Endodermal cell (in vitro differentiated cells): ENCODE measurements around the gene BGN. TPM values are rescaled to one million over a fixed set of nuclear protein-coding genes. Genes with fewer than 3 reads are reported as not detected.

ENCODE experiments used
- DNase-seq: peaks from one replicate; pipeline ENCODE4 v3.0.0-alpha.2; 2017
- H3K27ac ChIP-seq: 2 replicates; pipeline ENCODE4 v1.5.1; 2013; ENCODE audit warnings: mild to moderate bottlenecking, low read depth, low read length, moderate library complexity
- H3K27me3 ChIP-seq: 2 replicates; pipeline ENCODE4 v1.6.1; 2013; ENCODE audit warnings: mild to moderate bottlenecking, low read length, moderate library complexity; ENCODE audit not compliant: insufficient read depth, control insufficient read depth, poor library complexity, severe bottlenecking
- H3K36me3 ChIP-seq: 2 replicates; pipeline ENCODE4 v1.7.0; 2013; ENCODE audit warnings: mild to moderate bottlenecking, low read length, moderate library complexity; ENCODE audit not compliant: control insufficient read depth, insufficient read depth
- H3K4me1 ChIP-seq: one replicate; pipeline ENCODE4 v1.7.0; 2013; ENCODE audit warnings: low read length; ENCODE audit not compliant: control insufficient read depth, insufficient read depth
- H3K4me3 ChIP-seq: 2 replicates; pipeline ENCODE4 v1.5.1; 2013; ENCODE audit warnings: mild to moderate bottlenecking, low read length, moderate library complexity
- H3K9ac ChIP-seq: 2 replicates; pipeline ENCODE4 v1.6.1; 2013; ENCODE audit warnings: mild to moderate bottlenecking, low read length, moderate library complexity; ENCODE audit not compliant: poor library complexity, severe bottlenecking; ENCODE audit errors: extremely low read depth
- H3K9me3 ChIP-seq: 2 replicates; pipeline ENCODE4 v1.6.1; 2013; ENCODE audit warnings: mild to moderate bottlenecking, low read length, moderate library complexity; ENCODE audit not compliant: control insufficient read depth
- H3K27ac Mint-ChIP-seq: 2 replicates; pipeline ENCODE4 v1.8.0; 2020; ENCODE audit warnings: mixed read lengths
- H3K27me3 Mint-ChIP-seq: 2 replicates; pipeline ENCODE4 v1.8.0; 2021; ENCODE audit warnings: mild to moderate bottlenecking, mixed read lengths; ENCODE audit not compliant: insufficient read depth
- H3K36me3 Mint-ChIP-seq: 2 replicates; pipeline ENCODE4 v1.8.0; 2020; ENCODE audit warnings: low read depth, mixed read lengths
- H3K4me1 Mint-ChIP-seq: 2 replicates; pipeline ENCODE4 v1.8.0; 2020; ENCODE audit warnings: mixed read lengths
- H3K4me3 Mint-ChIP-seq: 2 replicates; pipeline ENCODE4 v1.8.0; 2020; ENCODE audit warnings: mild to moderate bottlenecking, moderate library complexity, mixed read lengths
- H3K9me3 Mint-ChIP-seq: 2 replicates; pipeline ENCODE4 v1.8.0; 2020; ENCODE audit warnings: mild to moderate bottlenecking, mixed read lengths
- WGBS, 2 experiments: methylation state at CpG; one replicate each; pipeline versions ENCODE4 v1.1.5 to v1.1.7; 2013; ENCODE audit warnings: missing lambda C conversion rate in 2 of 2, mixed read lengths in 1 of 2; ENCODE audit not compliant: insufficient coverage in 1 of 2, insufficient read length in 1 of 2; 5-methylcytosine and 5-hydroxymethylcytosine counted together
- total RNA-seq, 2 donors: library from RNA; stranded (reverse); fragmentation: NEBNext Ultra II Directional in 1 of 2; extraction: Animal tissue kit (Norgen Biotek cat#: 25700) in 1 of 2; gene quantifications; 2 replicates in 1 of 2; 3 replicates in 1 of 2; pipeline ENCODE4 v1.2.1, GENCODE V29; 2021
- TF ChIP-seq, protein P1 (sequence below): fragments of 200-600 bp; sonication (generic); conservative IDR thresholded peaks from 2 replicates; pipeline ENCODE4 v1.5.0; 2021; ENCODE audit warnings: antibody characterized with exemption, mild to moderate bottlenecking

BGN gene
- total RNA-seq, 2 donors from 2014 or later: 1.2 to 1.6 TPM

DNA sequence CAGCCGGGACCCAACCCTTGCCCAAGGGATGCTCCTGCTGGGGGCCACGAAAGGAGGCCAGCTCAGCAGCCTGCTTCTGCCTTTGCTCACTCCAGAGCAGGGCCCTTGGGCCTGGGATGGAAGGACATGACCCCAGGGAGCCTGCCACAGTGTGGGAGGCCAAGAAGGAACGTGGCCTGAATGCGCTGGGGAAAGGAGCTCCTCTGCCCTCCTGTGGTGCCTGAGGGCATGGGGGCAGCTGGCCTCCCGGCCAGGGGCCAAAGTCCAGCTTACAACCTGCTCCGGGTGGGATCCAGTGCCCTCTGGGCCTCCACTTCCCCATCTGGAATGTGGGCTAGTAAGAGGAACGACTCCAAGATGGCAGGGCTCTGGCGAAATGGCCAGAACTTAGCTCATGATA, 20.7 kb downstream of the BGN start:
- no peak for DNase-seq
- WGBS, 2 experiments: 89% methylated on average over 8 of the region's 8 CpGs; no CpG with 5 or more reads in 1 of the 2 experiments
- Histone ChIP-seq H3K9ac (no peak overlapping the region), H3K27ac (no peak overlapping the region), H3K27me3 (peaks cover 48% of the 10 kb centered on the region), H3K36me3 (no peaks in the 10 kb centered on the region), H3K4me3 (no peak overlapping the region), H3K4me1 (no peaks in the 10 kb centered on the region), H3K9me3 (no peaks in the 10 kb centered on the region)
- H3K36me3 Mint-ChIP-seq: no peaks in the 10 kb centered on the region
- H3K27me3 Mint-ChIP-seq: peaks cover 46% of the 10 kb centered on the region
- H3K27ac Mint-ChIP-seq: no peak overlapping the region
- H3K4me3 Mint-ChIP-seq: no peak overlapping the region
- TF ChIP-seq, protein P1, sequence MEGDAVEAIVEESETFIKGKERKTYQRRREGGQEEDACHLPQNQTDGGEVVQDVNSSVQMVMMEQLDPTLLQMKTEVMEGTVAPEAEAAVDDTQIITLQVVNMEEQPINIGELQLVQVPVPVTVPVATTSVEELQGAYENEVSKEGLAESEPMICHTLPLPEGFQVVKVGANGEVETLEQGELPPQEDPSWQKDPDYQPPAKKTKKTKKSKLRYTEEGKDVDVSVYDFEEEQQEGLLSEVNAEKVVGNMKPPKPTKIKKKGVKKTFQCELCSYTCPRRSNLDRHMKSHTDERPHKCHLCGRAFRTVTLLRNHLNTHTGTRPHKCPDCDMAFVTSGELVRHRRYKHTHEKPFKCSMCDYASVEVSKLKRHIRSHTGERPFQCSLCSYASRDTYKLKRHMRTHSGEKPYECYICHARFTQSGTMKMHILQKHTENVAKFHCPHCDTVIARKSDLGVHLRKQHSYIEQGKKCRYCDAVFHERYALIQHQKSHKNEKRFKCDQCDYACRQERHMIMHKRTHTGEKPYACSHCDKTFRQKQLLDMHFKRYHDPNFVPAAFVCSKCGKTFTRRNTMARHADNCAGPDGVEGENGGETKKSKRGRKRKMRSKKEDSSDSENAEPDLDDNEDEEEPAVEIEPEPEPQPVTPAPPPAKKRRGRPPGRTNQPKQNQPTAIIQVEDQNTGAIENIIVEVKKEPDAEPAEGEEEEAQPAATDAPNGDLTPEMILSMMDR: no peak
- H3K9me3 Mint-ChIP-seq: peaks cover 45% of the 10 kb centered on the region
- H3K4me1 Mint-ChIP-seq: no peaks in the 10 kb centered on the region

DNA sequence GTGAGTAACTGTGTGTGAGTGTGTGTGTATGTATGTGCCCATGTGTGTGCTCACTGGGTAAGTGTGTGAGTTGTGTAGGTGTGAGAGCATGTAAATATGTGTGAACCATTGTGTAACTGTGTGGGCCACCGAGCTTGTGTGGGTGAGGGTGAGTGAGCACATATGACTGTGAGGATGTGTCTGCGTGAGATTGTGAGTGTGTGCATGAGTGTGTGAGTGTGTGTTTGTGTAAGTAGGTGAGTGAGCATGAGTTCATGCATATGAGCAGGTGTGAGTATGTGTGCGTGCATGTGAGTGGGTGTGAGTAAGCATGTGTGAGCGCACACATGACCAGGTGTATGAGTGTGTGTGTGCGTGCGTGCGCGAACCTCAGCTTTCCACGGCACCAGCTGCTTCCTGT, 21.3 kb downstream of the BGN start:
- TF ChIP-seq, protein P1: no peak
- Histone ChIP-seq H3K9ac (no peak overlapping the region), H3K27me3 (peaks cover 53% of the 10 kb centered on the region), H3K4me3 (no peak overlapping the region), H3K27ac (no peak overlapping the region), H3K36me3 (no peaks in the 10 kb centered on the region), H3K9me3 (no peaks in the 10 kb centered on the region), H3K4me1 (no peaks in the 10 kb centered on the region)
- H3K9me3 Mint-ChIP-seq: peaks cover 45% of the 10 kb centered on the region
- H3K36me3 Mint-ChIP-seq: no peaks in the 10 kb centered on the region
- no peak overlapping the region for H3K27ac Mint-ChIP-seq
- no peak for DNase-seq
- whole genome bisulfite sequencing, 2 experiments: 99% methylated on average over 9 of the region's 9 CpGs; no CpG with 5 or more reads in 1 of the 2 experiments
- H3K4me1 Mint-ChIP-seq: no peaks in the 10 kb centered on the region
- no peak overlapping the region for H3K4me3 Mint-ChIP-seq
- H3K27me3 Mint-ChIP-seq: peaks cover 48% of the 10 kb centered on the region

DNA sequence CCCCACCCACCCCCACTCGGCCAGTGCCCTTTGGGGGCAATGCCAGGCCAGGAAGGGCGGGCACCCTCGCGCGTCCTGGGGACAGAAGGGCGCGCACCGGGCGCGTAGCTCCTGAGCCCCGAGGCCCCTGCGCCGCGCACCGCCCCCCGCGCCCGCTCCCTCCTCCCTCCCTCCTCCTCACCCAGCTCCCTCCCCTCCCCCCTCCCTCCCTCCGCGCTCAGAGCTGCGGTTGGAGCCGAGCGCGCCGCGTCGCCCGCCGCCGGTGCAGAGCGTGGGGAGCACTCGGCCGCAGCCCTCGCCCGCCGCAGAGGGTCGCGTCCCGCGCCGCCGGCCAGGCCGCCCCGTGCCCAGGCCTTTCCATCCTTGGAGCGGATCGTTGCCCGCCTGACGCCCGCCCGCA, 22.6 kb downstream of the BGN start, which contains the start of gene ATP2B3:
ATP2B3 (plus strand) TSS at position 220 of the 400 bp plus-strand sequence. CDS start 18,606 bp downstream, outside the sequence.
- H3K27me3 ChIP-seq: peaks cover 53% of the 10 kb centered on the region
- Mint-ChIP-seq H3K27ac (no peak within 1 kb of the TSS), H3K36me3 (no peaks in the 10 kb centered on the region), H3K9me3 (peaks cover 50% of the 10 kb centered on the region), H3K4me1 (no peaks in the 10 kb centered on the region), H3K4me3 (peak within 1 kb of the TSS; percentile 55), H3K27me3 (peaks cover 60% of the 10 kb centered on the region)
- no peaks in the 10 kb centered on the region for H3K4me1 ChIP-seq
- WGBS, 2 experiments: 1% methylated on average over 32 of the region's 50 CpGs; no CpG with 5 or more reads in 1 of the 2 experiments
- no peaks in the 10 kb centered on the region for H3K36me3 ChIP-seq
- DNase-seq: peak; percentile 56
- no peaks in the 10 kb centered on the region for H3K9me3 ChIP-seq
- no peak within 1 kb of the TSS for H3K9ac ChIP-seq
- TF ChIP-seq, protein P1: no peak
- H3K27ac ChIP-seq: no peak within 1 kb of the TSS
- H3K4me3 ChIP-seq: no peak within 1 kb of the TSS
